ENCODE results near the gene IL18BP.
A peak's percentile ranks its signal among the peaks of the same experiment; 100 is the strongest.

The IL18BP gene

GRCh38 chr11:71997594-71997993 is 1.1 kb upstream of the IL18BP start:
- peak; percentile 43 for DNase-seq

DNA sequence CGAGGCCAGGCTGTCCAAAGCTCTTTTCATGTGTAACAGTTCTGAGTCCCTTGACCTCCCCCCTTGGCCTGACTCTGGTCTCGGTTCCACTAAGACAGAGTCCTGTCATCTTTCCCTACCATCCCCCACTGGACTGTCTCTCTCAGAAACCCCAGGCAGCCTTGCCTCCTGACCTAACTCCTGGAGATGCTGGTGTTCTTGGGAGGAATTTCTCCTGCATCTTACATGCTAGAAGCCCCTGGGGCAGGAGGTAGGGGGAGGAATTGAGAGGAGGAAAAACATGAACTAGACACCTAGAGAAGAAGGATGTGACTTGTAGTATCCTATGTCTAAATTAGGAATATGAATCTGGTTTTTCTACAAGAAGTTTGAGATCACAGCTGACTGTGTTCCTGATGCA is 648 bp upstream of the IL18BP start:
- peak; percentile 43 for DNase-seq

GRCh38 chr11:71999362-71999761 is 653 bp downstream of the IL18BP start:
- no peak for DNase-seq

DNA sequence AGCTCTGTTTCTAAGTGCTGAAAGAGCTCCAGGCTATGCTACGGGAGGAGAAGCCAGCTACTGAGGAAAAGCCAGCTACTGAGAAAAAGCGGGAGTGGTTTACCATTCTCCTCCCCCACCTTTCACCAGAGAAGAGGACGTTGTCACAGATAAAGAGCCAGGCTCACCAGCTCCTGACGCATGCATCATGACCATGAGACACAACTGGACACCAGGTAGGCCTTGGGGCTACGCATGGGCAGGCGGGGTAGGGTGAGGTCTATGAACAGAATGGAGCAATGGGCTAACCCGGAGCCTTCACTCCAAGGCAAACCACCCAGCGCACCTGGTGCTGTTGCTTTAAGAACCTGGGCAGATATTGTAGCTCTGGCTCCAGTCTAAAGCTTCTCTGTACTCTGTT is 1.1 kb downstream of the IL18BP start:
- no peak for DNase-seq

GRCh38 chr11:72000202-72000867 is 1.6 kb downstream of the IL18BP start:
- no peak for DNase-seq

- no peak for DNase-seq
Observed at GRCh38 chr11:72001285-72001684, 2.6 kb downstream of the IL18BP start.

- DNase-seq: peak; percentile 38
Observed at GRCh38 chr11:72001834-72002591, 3.3 kb downstream of the IL18BP start.

- DNase-seq: peak; percentile 51
Observed at GRCh38 chr11:72002841-72003775, 4.4 kb downstream of the IL18BP start.

- DNase-seq: no peak
Observed at GRCh38 chr11:72003776-72004171, 5.1 kb downstream of the IL18BP start.

- peak; percentile 51 for DNase-seq
Observed at GRCh38 chr11:72004515-72005346, 6.0 kb downstream of the IL18BP start.

DNA sequence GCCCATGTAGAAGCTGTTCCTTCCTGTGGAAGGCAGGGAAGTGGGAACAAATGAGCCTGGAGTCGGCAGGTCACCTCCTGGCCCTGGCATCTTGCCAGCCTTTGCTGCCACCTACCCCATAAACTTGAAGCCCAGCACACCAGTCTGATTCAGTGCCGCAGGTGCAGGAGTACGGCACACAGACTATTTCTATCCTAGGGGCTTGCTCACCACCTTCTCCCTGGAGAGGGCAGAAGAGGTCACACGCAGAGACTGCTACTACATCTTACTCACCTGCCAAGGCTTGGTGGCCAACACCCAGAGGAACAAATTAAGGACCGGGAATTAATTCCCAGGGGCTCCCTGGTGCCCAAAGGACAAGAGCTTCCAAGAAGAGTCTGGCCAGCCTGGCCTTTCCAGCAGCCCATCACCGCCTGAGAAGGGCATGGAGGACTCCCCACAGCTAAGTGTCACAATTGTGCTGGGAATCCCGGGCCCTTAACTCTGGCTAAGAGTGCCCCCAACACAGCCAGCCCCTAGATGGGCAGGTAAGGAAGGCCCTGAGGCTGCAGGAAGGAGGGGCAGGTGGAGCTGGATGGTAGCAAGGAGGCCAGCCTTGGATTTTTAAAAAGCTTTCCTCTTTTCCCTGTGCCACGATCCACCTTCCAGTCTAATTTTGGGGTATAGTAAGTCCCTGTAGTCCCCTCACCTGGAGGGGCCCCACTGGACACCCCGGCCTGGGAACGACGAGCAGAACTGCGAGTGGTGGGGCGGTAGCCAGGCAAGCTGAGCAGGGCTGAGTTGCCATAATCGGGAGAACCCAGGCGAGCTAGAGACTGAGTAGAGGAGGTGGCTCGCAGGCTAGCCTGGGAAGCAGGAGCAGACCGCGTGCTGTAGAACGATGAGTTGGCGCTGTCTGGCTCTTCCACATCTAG is 6.9 kb downstream of the IL18BP start:
- DNase-seq: no peak

- DNase-seq: no peak
Observed at GRCh38 chr11:72006309-72007088, 7.8 kb downstream of the IL18BP start.

- DNase-seq: no peak
Observed at GRCh38 chr11:72007089-72007476, 8.4 kb downstream of the IL18BP start.

DNA sequence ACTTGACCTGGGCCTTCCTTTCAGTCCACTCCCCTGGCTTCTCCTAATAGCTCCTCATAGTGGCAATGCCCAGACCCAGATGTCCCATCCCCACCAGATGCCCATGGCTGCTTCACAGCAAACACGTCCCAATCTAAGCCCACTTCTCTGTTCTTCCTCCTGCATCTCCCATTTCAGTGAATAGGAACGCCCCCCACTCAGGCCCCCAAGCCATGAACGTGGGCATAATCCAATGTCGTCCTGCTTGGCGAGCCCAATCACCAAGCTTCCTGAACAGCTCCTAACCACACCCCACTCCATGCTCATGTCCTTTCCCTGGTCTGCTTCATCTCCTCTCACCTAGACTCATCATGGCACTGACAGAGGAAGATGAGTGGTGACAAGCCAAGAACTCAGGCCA is 8.9 kb downstream of the IL18BP start:
- no peak for DNase-seq

DNA sequence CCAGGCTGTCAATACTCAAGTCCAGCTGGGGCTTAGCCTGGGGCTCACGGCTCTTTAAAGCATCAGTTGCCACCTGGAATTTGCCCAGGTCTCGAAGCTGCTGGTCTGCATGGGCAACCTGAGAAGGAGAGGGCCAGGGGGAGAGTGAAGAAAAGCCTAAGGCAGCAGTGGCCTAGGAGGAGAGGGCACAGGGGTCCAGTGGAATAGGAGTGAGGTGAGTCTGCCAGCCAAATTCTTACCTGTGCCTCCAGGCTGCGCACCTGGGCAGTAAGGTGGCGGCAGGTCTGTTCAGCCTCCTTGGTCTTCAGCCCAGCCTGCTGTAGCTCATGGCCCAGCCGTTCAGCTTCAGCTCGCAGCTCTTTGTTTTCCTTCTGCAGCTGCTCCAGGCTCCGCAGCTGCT is 10.0 kb downstream of the IL18BP start:
- DNase-seq: no peak

GRCh38 chr11:72009156-72009555 is 10.4 kb downstream of the IL18BP start:
- DNase-seq: no peak

DNA sequence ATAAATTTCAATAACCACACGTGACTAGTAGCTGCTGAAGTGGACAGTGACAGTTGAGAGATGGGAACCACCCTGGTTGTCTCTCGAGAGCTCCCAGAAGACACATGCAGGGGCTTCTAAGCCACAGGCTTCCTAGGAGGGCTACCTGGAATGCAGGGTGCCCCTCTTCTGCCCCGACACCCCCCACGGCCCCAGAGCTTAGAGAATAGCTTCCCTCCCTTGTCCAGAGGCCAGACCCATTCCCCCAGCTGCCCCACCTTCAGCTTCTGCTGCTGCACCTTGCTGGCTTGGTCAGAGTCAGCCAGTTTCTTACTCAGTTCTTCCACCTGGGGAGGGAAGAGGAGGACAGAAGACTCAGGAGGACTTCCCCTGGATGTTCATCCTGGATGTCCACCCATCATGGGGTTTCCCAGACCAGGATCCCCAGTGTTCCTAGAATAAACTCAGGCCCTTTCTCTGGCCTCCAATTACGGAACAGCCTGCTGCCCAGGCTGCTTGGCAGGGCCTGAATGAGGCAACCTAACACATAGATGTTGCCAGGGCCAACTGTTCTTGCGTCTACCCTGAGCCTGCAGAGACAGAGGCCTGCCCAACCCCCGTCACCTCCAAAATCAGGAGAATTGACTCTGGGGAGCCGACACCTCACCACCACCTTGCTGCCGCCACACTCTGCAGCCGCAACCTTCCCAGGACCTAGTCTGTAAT is 12.0 kb downstream of the IL18BP start:
- DNase-seq: peak; percentile 40

GRCh38 chr11:72012091-72012630 is 13.5 kb downstream of the IL18BP start:
- peak; percentile 33 for DNase-seq

DNA sequence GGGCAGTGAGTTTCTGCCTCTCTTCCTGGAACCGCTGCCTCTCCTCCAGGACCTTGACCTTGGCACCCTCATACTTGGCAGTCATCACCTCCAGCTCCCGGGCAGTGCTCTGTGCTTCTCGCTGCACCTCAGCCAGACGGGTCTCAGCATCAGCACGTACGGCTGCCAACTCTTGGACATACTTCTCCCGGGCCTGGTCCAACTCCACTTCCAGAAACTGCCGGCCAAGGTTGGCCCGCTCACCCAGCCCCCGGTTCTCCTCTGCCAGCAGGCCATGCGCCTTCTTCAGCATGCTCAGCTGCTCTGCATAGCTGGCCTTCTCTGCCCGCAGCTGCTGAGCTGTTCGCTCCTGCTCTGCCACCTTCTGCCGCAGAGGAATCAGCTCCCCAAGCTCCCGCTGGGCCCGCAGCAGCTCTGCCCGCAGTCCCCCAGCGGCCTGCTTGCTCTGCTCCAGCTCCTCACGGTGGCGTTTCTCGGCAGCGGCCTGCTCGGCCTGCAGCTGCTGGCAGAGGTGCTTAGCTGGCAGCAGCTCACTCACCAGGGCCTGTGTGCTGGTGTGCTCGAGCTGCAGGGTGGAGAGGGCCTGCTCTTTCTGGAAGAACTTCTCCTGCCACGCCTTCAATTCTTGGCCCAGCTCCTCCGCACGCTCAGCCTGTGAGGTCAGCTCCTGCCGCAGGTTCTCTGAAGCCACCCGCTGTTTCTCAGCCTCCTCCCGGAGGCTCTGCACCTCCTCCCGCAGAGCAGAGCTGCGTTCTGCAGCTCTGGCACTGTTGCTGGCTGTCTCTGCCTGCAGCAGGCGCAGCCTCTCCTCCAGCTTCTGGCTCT is 14.4 kb downstream of the IL18BP start:
- DNase-seq: peak; percentile 49

Data from islet precursor cell (in vitro differentiated cells).